GM12878 (cell line): ENCODE results near the gene MYL3. TPM values are rescaled to one million over a fixed set of nuclear protein-coding genes. Genes with fewer than 3 reads are reported as not detected.
A peak's percentile ranks its signal among the peaks of the same experiment; 100 is the strongest.

Experiments used
- BCL11A ChIP-seq: IDR thresholded peaks from 2 replicates; pipeline ENCODE4 v1.6.1; 2011; ENCODE audit warnings: low read depth, low read length
- EED ChIP-seq: sonication (generic); IDR thresholded peaks from 2 replicates; pipeline ENCODE4 v1.6.1; 2016; ENCODE audit warnings: antibody characterized with exemption, low read depth
- EP300 ChIP-seq, 2 experiments: fragments of 150-350 bp in 1 of 2; IDR thresholded peaks; 2 replicates each; pipeline ENCODE4 v1.6.1; 2011 to 2012; ENCODE audit warnings: low read depth in 2 of 2, low read length in 2 of 2, borderline replicate concordance in 1 of 2, improper control_type of control experiment in 1 of 2, inconsistent platforms in 1 of 2; ENCODE audit not compliant: control insufficient read depth in 1 of 2
- IKZF2 ChIP-seq, 2 experiments: fragments of 450-650 bp; IDR thresholded peaks; 2 replicates each; pipeline ENCODE4 v1.6.1; 2017; ENCODE audit warnings: mild to moderate bottlenecking in 2 of 2, moderate library complexity in 2 of 2
- JUNB ChIP-seq: IDR thresholded peaks from 2 replicates; pipeline ENCODE4 v1.6.1; 2016; ENCODE audit warnings: antibody characterized with exemption, mild to moderate bottlenecking
- NR2C1 ChIP-seq: fragments of 450-650 bp; IDR thresholded peaks from 2 replicates; pipeline ENCODE4 v1.6.1; 2017; ENCODE audit warnings: antibody characterized with exemption, mild to moderate bottlenecking, moderate library complexity
- NR2C2 ChIP-seq: IDR thresholded peaks from 2 replicates; pipeline ENCODE4 v1.6.1; 2011; ENCODE audit warnings: borderline replicate concordance, low read depth; ENCODE audit not compliant: control insufficient read depth, insufficient read length
- PKNOX1 ChIP-seq: fragments of 450-650 bp; IDR thresholded peaks from 2 replicates; pipeline ENCODE4 v1.6.1; 2016; ENCODE audit warnings: mild to moderate bottlenecking
- PML ChIP-seq: IDR thresholded peaks from 2 replicates; pipeline ENCODE4 v1.6.1; 2012; ENCODE audit warnings: low read length, inconsistent platforms
- RBBP5 ChIP-seq: fragments of 200-600 bp; sonication (generic); conservative IDR thresholded peaks from 2 replicates; pipeline ENCODE4 v1.6.1; 2016
- RCOR1 ChIP-seq: conservative IDR thresholded peaks from 2 replicates; pipeline ENCODE4 v1.6.1; 2012; ENCODE audit warnings: low read depth, low read length, improper control_type of control experiment
- RUNX3 ChIP-seq: IDR thresholded peaks from 2 replicates; pipeline ENCODE4 v1.6.1; 2012; ENCODE audit warnings: low read length, inconsistent platforms
- SREBF2 ChIP-seq: IDR thresholded peaks from 2 replicates; pipeline ENCODE4 v1.6.1; 2012; ENCODE audit warnings: mild to moderate bottlenecking, low read length
- SUPT20H ChIP-seq: IDR thresholded peaks from 2 replicates; pipeline ENCODE4 v1.6.1; 2011; ENCODE audit warnings: low read depth, mild to moderate bottlenecking, low read length, moderate library complexity, borderline replicate concordance; ENCODE audit not compliant: control insufficient read depth
- TCF7 ChIP-seq: IDR thresholded peaks from 2 replicates; pipeline ENCODE4 v1.6.1; 2014; ENCODE audit warnings: antibody characterized with exemption, borderline replicate concordance
- USF1 ChIP-seq: IDR thresholded peaks from 2 replicates; pipeline ENCODE4 v1.6.1; 2011; ENCODE audit warnings: borderline replicate concordance, low read depth, mild to moderate bottlenecking, moderate library complexity, mixed read lengths, low read length; ENCODE audit not compliant: insufficient read depth; ENCODE audit errors: extremely low read length
- USF2 ChIP-seq: IDR thresholded peaks from 2 replicates; pipeline ENCODE4 v1.6.1; 2011; ENCODE audit warnings: low read depth, low read length, improper control_type of control experiment, borderline replicate concordance
- WRNIP1 ChIP-seq: IDR thresholded peaks from 2 replicates; pipeline ENCODE4 v1.6.1; 2011; ENCODE audit warnings: low read depth, low read length, improper control_type of control experiment, borderline replicate concordance
- polyA plus RNA-seq, 11 experiments: library from polyadenylated mRNA; depleted of rRNA in 4 of 11; unstranded in 6 of 11; stranded (reverse) in 5 of 11; fragments of >200 nt; fragmentation: Nextera tagmentation in 4 of 11; fragmentation: Illumina TruSeq in 1 of 11; extraction: Ambion mirVana in 4 of 11; extraction: Trizol in 1 of 11; gene quantifications; 1 replicate in 1 of 11; 2 replicates in 10 of 11; pipeline versions ENCODE4 v1.2.1 to v1.2.3, GENCODE V29; 2011 to 2016; ENCODE audit warnings: inconsistent platforms in 2 of 11, missing spikeins in 2 of 11, low read depth in 1 of 11
- total RNA-seq, 4 experiments: library from RNA; depleted of rRNA in 3 of 4; stranded (reverse); fragments of >200 nt in 3 of 4; fragmentation: Illumina TruSeq in 1 of 4; extraction: Trizol in 1 of 4; gene quantifications; 2 replicates each; pipeline versions ENCODE4 v1.2.1 to v1.2.3, GENCODE V29; 2013 to 2021
- TF ChIP-seq, protein P1 (sequence below): fragments of 450-650 bp; formaldehyde crosslinking; IDR thresholded peaks from 2 replicates; pipeline ENCODE4 v1.4.0; 2020; ENCODE audit warnings: mild to moderate bottlenecking, moderate library complexity
- TF ChIP-seq, protein P2 (sequence below): fragments of 150-350 bp; IDR thresholded peaks from 2 replicates; pipeline ENCODE4 v1.6.1; 2016; ENCODE audit warnings: low read depth, low read length
- TF ChIP-seq, protein P3 (sequence below): IDR thresholded peaks from 2 replicates; pipeline ENCODE4 v1.6.1; 2011; ENCODE audit warnings: low read depth, mild to moderate bottlenecking, low read length, moderate library complexity, borderline replicate concordance; ENCODE audit errors: extremely low read depth

MYL3 gene
- total and polyA plus RNA-seq, 10 of the 15 experiments (the other 5 are each of a cell fraction or from before 2014, with no cell fraction given) = 0.40 TPM; not detected in 9

- TF ChIP-seq, protein P1, sequence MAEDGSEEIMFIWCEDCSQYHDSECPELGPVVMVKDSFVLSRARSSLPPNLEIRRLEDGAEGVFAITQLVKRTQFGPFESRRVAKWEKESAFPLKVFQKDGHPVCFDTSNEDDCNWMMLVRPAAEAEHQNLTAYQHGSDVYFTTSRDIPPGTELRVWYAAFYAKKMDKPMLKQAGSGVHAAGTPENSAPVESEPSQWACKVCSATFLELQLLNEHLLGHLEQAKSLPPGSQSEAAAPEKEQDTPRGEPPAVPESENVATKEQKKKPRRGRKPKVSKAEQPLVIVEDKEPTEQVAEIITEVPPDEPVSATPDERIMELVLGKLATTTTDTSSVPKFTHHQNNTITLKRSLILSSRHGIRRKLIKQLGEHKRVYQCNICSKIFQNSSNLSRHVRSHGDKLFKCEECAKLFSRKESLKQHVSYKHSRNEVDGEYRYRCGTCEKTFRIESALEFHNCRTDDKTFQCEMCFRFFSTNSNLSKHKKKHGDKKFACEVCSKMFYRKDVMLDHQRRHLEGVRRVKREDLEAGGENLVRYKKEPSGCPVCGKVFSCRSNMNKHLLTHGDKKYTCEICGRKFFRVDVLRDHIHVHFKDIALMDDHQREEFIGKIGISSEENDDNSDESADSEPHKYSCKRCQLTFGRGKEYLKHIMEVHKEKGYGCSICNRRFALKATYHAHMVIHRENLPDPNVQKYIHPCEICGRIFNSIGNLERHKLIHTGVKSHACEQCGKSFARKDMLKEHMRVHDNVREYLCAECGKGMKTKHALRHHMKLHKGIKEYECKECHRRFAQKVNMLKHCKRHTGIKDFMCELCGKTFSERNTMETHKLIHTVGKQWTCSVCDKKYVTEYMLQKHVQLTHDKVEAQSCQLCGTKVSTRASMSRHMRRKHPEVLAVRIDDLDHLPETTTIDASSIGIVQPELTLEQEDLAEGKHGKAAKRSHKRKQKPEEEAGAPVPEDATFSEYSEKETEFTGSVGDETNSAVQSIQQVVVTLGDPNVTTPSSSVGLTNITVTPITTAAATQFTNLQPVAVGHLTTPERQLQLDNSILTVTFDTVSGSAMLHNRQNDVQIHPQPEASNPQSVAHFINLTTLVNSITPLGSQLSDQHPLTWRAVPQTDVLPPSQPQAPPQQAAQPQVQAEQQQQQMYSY (CRISPR knock-in tag) = no peak
- TF ChIP-seq USF2 (no peak), PML (no peak), EED (no peak), NR2C2 (no peak), WRNIP1 (no peak), USF1 (no peak), SUPT20H (no peak), SREBF2 (no peak), EP300 (IDR thresholded peaks at IDR 0.05; ENCODE audit: borderline replicate concordance in 1 of 2, control insufficient read depth in 1 of 2, low read depth in 2 of 2, low read length in 2 of 2) (no peak), RBBP5 (no peak), RCOR1 (no peak), RUNX3 (no peak), JUNB (no peak), NR2C1 (no peak), IKZF2 (IDR thresholded peaks at IDR 0.05) (no peak), BCL11A (no peak), PKNOX1 (0 out of 2 replicates have a peak, but pooled peaks have one; percentile 25), TCF7 (no peak)
- TF ChIP-seq, protein P2, sequence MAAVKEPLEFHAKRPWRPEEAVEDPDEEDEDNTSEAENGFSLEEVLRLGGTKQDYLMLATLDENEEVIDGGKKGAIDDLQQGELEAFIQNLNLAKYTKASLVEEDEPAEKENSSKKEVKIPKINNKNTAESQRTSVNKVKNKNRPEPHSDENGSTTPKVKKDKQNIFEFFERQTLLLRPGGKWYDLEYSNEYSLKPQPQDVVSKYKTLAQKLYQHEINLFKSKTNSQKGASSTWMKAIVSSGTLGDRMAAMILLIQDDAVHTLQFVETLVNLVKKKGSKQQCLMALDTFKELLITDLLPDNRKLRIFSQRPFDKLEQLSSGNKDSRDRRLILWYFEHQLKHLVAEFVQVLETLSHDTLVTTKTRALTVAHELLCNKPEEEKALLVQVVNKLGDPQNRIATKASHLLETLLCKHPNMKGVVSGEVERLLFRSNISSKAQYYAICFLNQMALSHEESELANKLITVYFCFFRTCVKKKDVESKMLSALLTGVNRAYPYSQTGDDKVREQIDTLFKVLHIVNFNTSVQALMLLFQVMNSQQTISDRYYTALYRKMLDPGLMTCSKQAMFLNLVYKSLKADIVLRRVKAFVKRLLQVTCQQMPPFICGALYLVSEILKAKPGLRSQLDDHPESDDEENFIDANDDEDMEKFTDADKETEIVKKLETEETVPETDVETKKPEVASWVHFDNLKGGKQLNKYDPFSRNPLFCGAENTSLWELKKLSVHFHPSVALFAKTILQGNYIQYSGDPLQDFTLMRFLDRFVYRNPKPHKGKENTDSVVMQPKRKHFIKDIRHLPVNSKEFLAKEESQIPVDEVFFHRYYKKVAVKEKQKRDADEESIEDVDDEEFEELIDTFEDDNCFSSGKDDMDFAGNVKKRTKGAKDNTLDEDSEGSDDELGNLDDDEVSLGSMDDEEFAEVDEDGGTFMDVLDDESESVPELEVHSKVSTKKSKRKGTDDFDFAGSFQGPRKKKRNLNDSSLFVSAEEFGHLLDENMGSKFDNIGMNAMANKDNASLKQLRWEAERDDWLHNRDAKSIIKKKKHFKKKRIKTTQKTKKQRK = no peak
- TF ChIP-seq, protein P3, sequence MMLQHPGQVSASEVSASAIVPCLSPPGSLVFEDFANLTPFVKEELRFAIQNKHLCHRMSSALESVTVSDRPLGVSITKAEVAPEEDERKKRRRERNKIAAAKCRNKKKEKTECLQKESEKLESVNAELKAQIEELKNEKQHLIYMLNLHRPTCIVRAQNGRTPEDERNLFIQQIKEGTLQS = no peak
These were observed 32.0 kb upstream of the MYL3 start (continued) for GRCh38 chr3:46895204-46895660.
